ENCODE data around the gene ATPAF1.
"Not testable (repeated sequence)": the region's sequence is repeated elsewhere in the genome, so short reads cannot be mapped to it uniquely, and the experiment has no call there.

ATPAF1 gene

DNA sequence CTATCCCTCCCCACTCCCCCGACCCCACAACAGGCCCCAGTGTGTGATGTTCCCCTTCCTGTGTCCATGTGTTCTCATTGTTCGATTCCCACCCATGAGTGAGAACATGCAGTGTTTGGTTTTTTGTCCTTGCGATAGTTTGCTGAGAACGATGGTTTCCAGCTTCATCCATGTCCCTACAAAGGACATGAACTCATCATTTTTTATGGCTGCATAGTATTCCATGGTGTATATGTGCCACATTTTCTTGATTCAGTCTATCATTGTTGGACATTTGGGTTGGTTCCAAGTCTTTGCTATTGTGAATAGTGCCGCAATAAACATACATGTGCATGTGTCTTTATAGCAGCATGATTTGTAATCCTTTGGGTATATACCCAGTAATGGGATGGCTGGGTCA is 5.2 kb downstream of the ATPAF1 start:
- not testable (repeated sequence) for H3K4me3 ChIP-seq (ENCODE audit: low read depth, low read length); H3K36me3 ChIP-seq (ENCODE audit: insufficient read depth, low read length); H3K27ac ChIP-seq (ENCODE audit: low read depth, low read length); H2AFZ ChIP-seq (ENCODE audit: low read length, unreplicated experiment); H3K27me3 ChIP-seq (ENCODE audit: insufficient read depth, low read length)
- peaks cover 11% of the 10 kb centered on the region for H3K4me1 ChIP-seq (ENCODE audit: control insufficient read depth, insufficient read depth, low read length, unreplicated experiment)
- peaks cover 14% of the 10 kb centered on the region for H3K79me2 ChIP-seq (ENCODE audit: control insufficient read depth, insufficient read depth, low read length, unreplicated experiment)

DNA sequence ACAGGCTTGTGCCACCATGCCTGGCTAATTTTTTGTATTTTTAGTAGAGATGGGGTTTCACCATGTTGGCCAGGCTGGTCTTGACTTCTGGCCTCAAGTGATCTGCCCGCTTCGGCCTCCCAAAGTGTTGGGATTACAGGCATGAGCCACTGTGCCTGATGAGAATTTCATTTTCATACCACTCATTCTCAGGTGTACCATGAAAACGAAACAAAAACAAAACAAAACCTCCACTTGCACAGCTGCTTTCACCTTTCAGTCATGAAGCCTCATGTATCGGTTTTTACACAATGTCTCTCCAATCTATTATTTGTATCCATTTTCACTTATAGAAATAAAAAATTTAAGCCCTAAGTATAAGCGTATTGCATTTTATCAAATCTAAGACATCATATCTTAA is 8.0 kb downstream of the ATPAF1 start:
- peaks cover 28% of the 10 kb centered on the region for H3K36me3 ChIP-seq (ENCODE audit: insufficient read depth, low read length)
- not testable (repeated sequence) for H3K27ac ChIP-seq (ENCODE audit: low read depth, low read length)

GRCh38 chr1:46659307-46659870 is 8.8 kb downstream of the ATPAF1 start:
- no peak overlapping the region for H2AFZ ChIP-seq (ENCODE audit: low read length, unreplicated experiment)
- H3K79me2 ChIP-seq (ENCODE audit: control insufficient read depth, insufficient read depth, low read length, unreplicated experiment), result no peaks in the 10 kb centered on the region
- H3K27ac ChIP-seq (ENCODE audit: low read depth, low read length), result no peak overlapping the region
- no peaks in the 10 kb centered on the region for H3K4me1 ChIP-seq (ENCODE audit: control insufficient read depth, insufficient read depth, low read length, unreplicated experiment)
- H3K36me3 ChIP-seq (ENCODE audit: insufficient read depth, low read length), result peaks cover 33% of the 10 kb centered on the region
- no peak overlapping the region for H3K4me3 ChIP-seq (ENCODE audit: low read depth, low read length)
- H3K27me3 ChIP-seq (ENCODE audit: insufficient read depth, low read length), result no peaks in the 10 kb centered on the region

More for the DNA sequence above, 8.0 kb downstream of the ATPAF1 start:
- H2AFZ ChIP-seq (ENCODE audit: low read length, unreplicated experiment); H3K4me1 ChIP-seq (ENCODE audit: control insufficient read depth, insufficient read depth, low read length, unreplicated experiment); H3K27me3 ChIP-seq (ENCODE audit: insufficient read depth, low read length); H3K4me3 ChIP-seq (ENCODE audit: low read depth, low read length); H3K79me2 ChIP-seq (ENCODE audit: control insufficient read depth, insufficient read depth, low read length, unreplicated experiment): not testable (repeated sequence)

GRCh38 chr1:46657775-46658174 is 10.4 kb downstream of the ATPAF1 start:
- no peaks in the 10 kb centered on the region for H3K79me2 ChIP-seq (ENCODE audit: control insufficient read depth, insufficient read depth, low read length, unreplicated experiment)
- no peaks in the 10 kb centered on the region for H3K4me1 ChIP-seq (ENCODE audit: control insufficient read depth, insufficient read depth, low read length, unreplicated experiment)
- H3K4me3 ChIP-seq (ENCODE audit: low read depth, low read length), result no peak overlapping the region
- no peak overlapping the region for H2AFZ ChIP-seq (ENCODE audit: low read length, unreplicated experiment)
- peaks cover 32% of the 10 kb centered on the region for H3K36me3 ChIP-seq (ENCODE audit: insufficient read depth, low read length)
- no peaks in the 10 kb centered on the region for H3K27me3 ChIP-seq (ENCODE audit: insufficient read depth, low read length)
- no peak overlapping the region for H3K27ac ChIP-seq (ENCODE audit: low read depth, low read length)

GRCh38 chr1:46656643-46657042 is 11.5 kb downstream of the ATPAF1 start:
- H3K27ac ChIP-seq (ENCODE audit: low read depth, low read length), result no peak overlapping the region
- H3K79me2 ChIP-seq (ENCODE audit: control insufficient read depth, insufficient read depth, low read length, unreplicated experiment), result no peaks in the 10 kb centered on the region
- no peaks in the 10 kb centered on the region for H3K27me3 ChIP-seq (ENCODE audit: insufficient read depth, low read length)
- H2AFZ ChIP-seq (ENCODE audit: low read length, unreplicated experiment), result no peak overlapping the region
- H3K4me1 ChIP-seq (ENCODE audit: control insufficient read depth, insufficient read depth, low read length, unreplicated experiment), result no peaks in the 10 kb centered on the region
- H3K4me3 ChIP-seq (ENCODE audit: low read depth, low read length), result no peak overlapping the region
- peaks cover 40% of the 10 kb centered on the region for H3K36me3 ChIP-seq (ENCODE audit: insufficient read depth, low read length)

DNA sequence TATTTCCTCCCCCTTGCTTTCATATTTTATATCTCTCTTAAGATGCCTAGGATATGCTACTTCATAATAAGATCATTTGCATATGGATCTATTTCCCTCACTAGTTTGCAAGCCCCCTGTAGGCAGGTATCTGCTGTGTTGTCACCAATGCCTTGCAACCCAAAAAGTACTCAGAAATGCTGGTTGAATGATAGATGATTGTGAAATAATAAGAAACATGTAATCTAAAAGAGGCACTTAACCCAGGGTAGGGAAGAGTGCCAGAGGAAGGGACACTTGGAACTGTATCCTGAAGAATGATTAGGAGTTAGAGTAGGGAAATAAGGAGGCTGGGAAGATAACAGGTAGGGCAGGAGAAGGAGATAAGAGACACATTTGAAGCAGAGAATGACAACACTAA is 12.3 kb downstream of the ATPAF1 start:
- no peaks in the 10 kb centered on the region for H3K4me1 ChIP-seq (ENCODE audit: control insufficient read depth, insufficient read depth, low read length, unreplicated experiment)
- no peak overlapping the region for H3K4me3 ChIP-seq (ENCODE audit: low read depth, low read length)
- peaks cover 40% of the 10 kb centered on the region for H3K36me3 ChIP-seq (ENCODE audit: insufficient read depth, low read length)
- H2AFZ ChIP-seq (ENCODE audit: low read length, unreplicated experiment), result no peak overlapping the region
- H3K27me3 ChIP-seq (ENCODE audit: insufficient read depth, low read length), result no peaks in the 10 kb centered on the region
- H3K79me2 ChIP-seq (ENCODE audit: control insufficient read depth, insufficient read depth, low read length, unreplicated experiment), result no peaks in the 10 kb centered on the region
- H3K27ac ChIP-seq (ENCODE audit: low read depth, low read length), result no peak overlapping the region

GRCh38 chr1:46654698-46655097 is 13.5 kb downstream of the ATPAF1 start:
- H3K4me3 ChIP-seq (ENCODE audit: low read depth, low read length); H3K4me1 ChIP-seq (ENCODE audit: control insufficient read depth, insufficient read depth, low read length, unreplicated experiment); H3K27me3 ChIP-seq (ENCODE audit: insufficient read depth, low read length); H3K79me2 ChIP-seq (ENCODE audit: control insufficient read depth, insufficient read depth, low read length, unreplicated experiment); H2AFZ ChIP-seq (ENCODE audit: low read length, unreplicated experiment); H3K27ac ChIP-seq (ENCODE audit: low read depth, low read length): not testable (repeated sequence)
- peaks cover 50% of the 10 kb centered on the region for H3K36me3 ChIP-seq (ENCODE audit: insufficient read depth, low read length)

DNA sequence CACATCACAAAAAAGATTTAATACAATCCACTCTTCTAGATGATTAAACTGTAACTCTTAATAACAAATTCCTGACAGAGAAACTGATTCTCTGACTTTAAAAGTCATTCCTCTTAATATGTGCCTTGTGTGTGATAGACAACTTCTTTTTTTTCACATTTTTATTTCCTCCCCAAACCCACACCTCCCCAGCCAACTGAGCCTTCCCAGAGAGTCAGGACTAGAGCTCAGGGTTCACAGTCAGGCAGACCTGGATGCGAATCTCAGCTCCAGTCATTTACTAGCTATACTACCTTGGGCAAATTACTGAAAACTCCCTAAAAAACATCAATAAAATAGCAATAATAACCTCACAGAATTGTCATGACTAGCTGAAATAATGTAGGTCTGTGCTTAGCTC is 14.2 kb downstream of the ATPAF1 start:
- no peaks in the 10 kb centered on the region for H3K79me2 ChIP-seq (ENCODE audit: control insufficient read depth, insufficient read depth, low read length, unreplicated experiment)
- H2AFZ ChIP-seq (ENCODE audit: low read length, unreplicated experiment), result no peak overlapping the region
- no peaks in the 10 kb centered on the region for H3K4me1 ChIP-seq (ENCODE audit: control insufficient read depth, insufficient read depth, low read length, unreplicated experiment)
- peaks cover 52% of the 10 kb centered on the region for H3K36me3 ChIP-seq (ENCODE audit: insufficient read depth, low read length)
- no peaks in the 10 kb centered on the region for H3K27me3 ChIP-seq (ENCODE audit: insufficient read depth, low read length)
- no peak overlapping the region for H3K4me3 ChIP-seq (ENCODE audit: low read depth, low read length)
- H3K27ac ChIP-seq (ENCODE audit: low read depth, low read length), result no peak overlapping the region

DNA sequence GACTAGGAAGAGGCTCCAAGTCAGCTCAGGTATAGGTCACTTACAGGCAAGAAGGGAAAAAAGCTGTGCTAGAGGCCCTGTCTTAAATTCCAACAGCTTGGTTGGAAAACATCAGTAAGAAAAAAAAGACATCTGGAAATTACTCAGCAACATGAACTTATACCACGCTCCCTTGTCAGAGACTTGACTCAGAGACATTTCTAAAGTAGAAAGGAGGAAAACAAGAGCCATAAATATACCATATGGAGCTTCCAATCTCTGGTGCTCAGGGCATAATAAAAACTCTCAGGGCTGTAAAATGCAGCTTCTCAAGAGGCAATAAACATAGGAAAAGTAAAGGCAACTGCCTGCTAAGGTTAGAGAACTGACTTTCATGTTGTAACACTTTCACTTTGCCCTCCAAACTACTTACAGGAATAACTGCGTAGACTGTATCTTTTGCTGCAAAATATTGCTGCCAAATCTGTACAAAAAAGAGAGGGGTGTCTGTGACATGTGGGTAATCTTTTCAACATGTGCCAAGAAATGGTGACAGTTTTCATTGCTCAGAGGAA is 14.7 kb downstream of the ATPAF1 start:
- peaks cover 52% of the 10 kb centered on the region for H3K36me3 ChIP-seq (ENCODE audit: insufficient read depth, low read length)
- no peak overlapping the region for H3K4me3 ChIP-seq (ENCODE audit: low read depth, low read length)
- no peak overlapping the region for H3K27ac ChIP-seq (ENCODE audit: low read depth, low read length)
- no peaks in the 10 kb centered on the region for H3K27me3 ChIP-seq (ENCODE audit: insufficient read depth, low read length)
- H3K79me2 ChIP-seq (ENCODE audit: control insufficient read depth, insufficient read depth, low read length, unreplicated experiment), result no peaks in the 10 kb centered on the region
- no peaks in the 10 kb centered on the region for H3K4me1 ChIP-seq (ENCODE audit: control insufficient read depth, insufficient read depth, low read length, unreplicated experiment)
- H2AFZ ChIP-seq (ENCODE audit: low read length, unreplicated experiment), result no peak overlapping the region

DNA sequence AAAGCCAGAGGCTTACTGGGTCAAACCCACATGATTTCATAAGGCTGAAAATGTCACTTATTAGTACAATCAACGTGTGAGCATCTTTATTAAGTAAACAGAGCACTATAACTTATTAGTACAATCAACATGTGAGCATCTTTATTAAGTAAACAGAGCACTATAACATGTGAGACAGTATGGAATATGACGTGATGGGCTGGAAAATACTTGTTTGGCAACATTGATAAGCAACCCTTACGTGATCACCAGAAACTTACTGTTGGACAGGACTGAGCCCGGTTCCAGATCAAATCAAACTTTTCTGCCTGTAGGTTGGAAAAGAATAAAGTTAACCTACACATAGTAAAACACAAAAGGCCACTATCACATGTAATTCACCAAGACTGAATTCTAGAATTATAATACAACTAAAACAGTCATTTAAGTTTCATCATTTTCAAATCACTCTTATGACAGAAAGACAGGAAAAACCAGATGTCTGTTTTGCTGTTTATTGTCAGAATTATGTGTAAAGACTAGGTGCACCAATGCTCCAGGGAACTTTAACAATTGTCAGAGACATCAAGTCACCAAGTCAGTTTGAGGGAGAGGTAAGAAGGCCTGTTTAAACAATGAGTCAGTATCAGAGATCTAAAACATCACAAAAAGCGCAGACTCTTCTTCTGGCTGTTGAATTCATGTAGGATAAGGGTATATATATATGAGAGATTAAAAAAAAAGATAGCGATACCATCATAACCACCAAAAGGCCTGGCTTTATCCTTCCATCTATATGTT is 15.7 kb downstream of the ATPAF1 start:
- H3K27me3 ChIP-seq (ENCODE audit: insufficient read depth, low read length), result no peaks in the 10 kb centered on the region
- H3K4me1 ChIP-seq (ENCODE audit: control insufficient read depth, insufficient read depth, low read length, unreplicated experiment), result no peaks in the 10 kb centered on the region
- no peaks in the 10 kb centered on the region for H3K79me2 ChIP-seq (ENCODE audit: control insufficient read depth, insufficient read depth, low read length, unreplicated experiment)
- peaks cover 54% of the 10 kb centered on the region for H3K36me3 ChIP-seq (ENCODE audit: insufficient read depth, low read length)
- H3K4me3 ChIP-seq (ENCODE audit: low read depth, low read length), result no peak overlapping the region
- no peak overlapping the region for H3K27ac ChIP-seq (ENCODE audit: low read depth, low read length)
- no peak overlapping the region for H2AFZ ChIP-seq (ENCODE audit: low read length, unreplicated experiment)

- H3K27me3 ChIP-seq (ENCODE audit: insufficient read depth, low read length); H3K79me2 ChIP-seq (ENCODE audit: control insufficient read depth, insufficient read depth, low read length, unreplicated experiment); H3K27ac ChIP-seq (ENCODE audit: low read depth, low read length); H3K4me3 ChIP-seq (ENCODE audit: low read depth, low read length); H2AFZ ChIP-seq (ENCODE audit: low read length, unreplicated experiment); H3K4me1 ChIP-seq (ENCODE audit: control insufficient read depth, insufficient read depth, low read length, unreplicated experiment): not testable (repeated sequence)
- peaks cover 47% of the 10 kb centered on the region for H3K36me3 ChIP-seq (ENCODE audit: insufficient read depth, low read length)
These were observed 17.0 kb downstream of the ATPAF1 start for GRCh38 chr1:46651152-46651551.
